ENCODE measurements around the gene DISC1. TPM values are rescaled to one million over a fixed set of nuclear protein-coding genes. Genes with fewer than 3 reads are reported as not detected.

The DISC1 gene
- total RNA-seq, 2 donors from 2014 or later, result 8.0 to 9.4 TPM

GRCh38 chr1:231998791-231999190 is 372.2 kb downstream of the DISC1 start:
- no peak overlapping the region for H3K4me3 ChIP-seq (ENCODE audit: low read length)
- no peaks in the 10 kb centered on the region for H3K36me3 ChIP-seq (ENCODE audit: control insufficient read depth, insufficient read depth, low read length)
- H3K9ac ChIP-seq (ENCODE audit: extremely low read depth, low read length, poor library complexity, severe bottlenecking), result no peak overlapping the region
- no peaks in the 10 kb centered on the region for H3K4me1 ChIP-seq (ENCODE audit: control insufficient read depth, insufficient read depth, low read length)
- H3K27me3 ChIP-seq (ENCODE audit: control insufficient read depth, insufficient read depth, low read length, poor library complexity, severe bottlenecking), result no peaks in the 10 kb centered on the region
- DNase-seq, result no peak
- H3K4me3 Mint-ChIP-seq, result no peak overlapping the region
- no peaks in the 10 kb centered on the region for H3K27me3 Mint-ChIP-seq (ENCODE audit: insufficient read depth)
- no peak overlapping the region for H3K27ac ChIP-seq (ENCODE audit: low read depth, low read length)
- H3K36me3 Mint-ChIP-seq (ENCODE audit: low read depth), result no peaks in the 10 kb centered on the region
- TF ChIP-seq, protein P1, sequence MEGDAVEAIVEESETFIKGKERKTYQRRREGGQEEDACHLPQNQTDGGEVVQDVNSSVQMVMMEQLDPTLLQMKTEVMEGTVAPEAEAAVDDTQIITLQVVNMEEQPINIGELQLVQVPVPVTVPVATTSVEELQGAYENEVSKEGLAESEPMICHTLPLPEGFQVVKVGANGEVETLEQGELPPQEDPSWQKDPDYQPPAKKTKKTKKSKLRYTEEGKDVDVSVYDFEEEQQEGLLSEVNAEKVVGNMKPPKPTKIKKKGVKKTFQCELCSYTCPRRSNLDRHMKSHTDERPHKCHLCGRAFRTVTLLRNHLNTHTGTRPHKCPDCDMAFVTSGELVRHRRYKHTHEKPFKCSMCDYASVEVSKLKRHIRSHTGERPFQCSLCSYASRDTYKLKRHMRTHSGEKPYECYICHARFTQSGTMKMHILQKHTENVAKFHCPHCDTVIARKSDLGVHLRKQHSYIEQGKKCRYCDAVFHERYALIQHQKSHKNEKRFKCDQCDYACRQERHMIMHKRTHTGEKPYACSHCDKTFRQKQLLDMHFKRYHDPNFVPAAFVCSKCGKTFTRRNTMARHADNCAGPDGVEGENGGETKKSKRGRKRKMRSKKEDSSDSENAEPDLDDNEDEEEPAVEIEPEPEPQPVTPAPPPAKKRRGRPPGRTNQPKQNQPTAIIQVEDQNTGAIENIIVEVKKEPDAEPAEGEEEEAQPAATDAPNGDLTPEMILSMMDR (conservative IDR thresholded peaks at IDR 0.05), result no peak
- no peaks in the 10 kb centered on the region for H3K9me3 ChIP-seq (ENCODE audit: control insufficient read depth, low read length)
- H3K27ac Mint-ChIP-seq, result no peak overlapping the region
- no peaks in the 10 kb centered on the region for H3K4me1 Mint-ChIP-seq
- WGBS, 2 experiments (ENCODE audit: insufficient coverage in 1 of 2, insufficient read length in 1 of 2), result no CpG with 5 or more reads among the region's 2 CpGs
- no peaks in the 10 kb centered on the region for H3K9me3 Mint-ChIP-seq

DNA sequence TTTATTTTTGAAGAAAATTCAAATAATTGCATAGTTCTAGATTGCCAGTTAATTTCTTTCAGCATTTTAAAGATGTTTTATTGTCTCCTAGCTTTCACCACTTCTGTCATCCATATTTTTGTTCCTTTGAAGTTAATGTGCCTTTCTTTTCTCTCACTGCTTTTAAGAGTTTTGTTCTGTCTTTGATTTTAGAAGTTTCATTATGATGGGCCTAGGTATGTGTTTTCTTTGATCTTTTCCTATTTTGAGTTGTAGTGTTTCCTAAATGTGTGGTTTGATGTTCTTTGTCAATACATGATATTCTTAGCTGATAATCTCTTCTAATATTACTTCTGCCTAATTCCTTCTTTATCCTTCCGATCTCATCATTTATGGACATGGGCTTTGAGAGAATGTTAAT is 378.7 kb downstream of the DISC1 start:
- H3K4me3 ChIP-seq (ENCODE audit: low read length), result no peak overlapping the region
- no peaks in the 10 kb centered on the region for H3K36me3 ChIP-seq (ENCODE audit: control insufficient read depth, insufficient read depth, low read length)
- no CpG with 5 or more reads among the region's 1 CpG for WGBS, 2 experiments (ENCODE audit: insufficient coverage in 1 of 2, insufficient read length in 1 of 2)
- H3K9me3 ChIP-seq (ENCODE audit: control insufficient read depth, low read length), result no peaks in the 10 kb centered on the region
- no peak overlapping the region for H3K4me3 Mint-ChIP-seq
- peaks cover 6% of the 10 kb centered on the region for H3K4me1 Mint-ChIP-seq
- no peaks in the 10 kb centered on the region for H3K36me3 Mint-ChIP-seq (ENCODE audit: low read depth)
- H3K27me3 ChIP-seq (ENCODE audit: control insufficient read depth, insufficient read depth, low read length, poor library complexity, severe bottlenecking), result no peaks in the 10 kb centered on the region
- H3K4me1 ChIP-seq (ENCODE audit: control insufficient read depth, insufficient read depth, low read length), result no peaks in the 10 kb centered on the region
- H3K27me3 Mint-ChIP-seq (ENCODE audit: insufficient read depth), result no peaks in the 10 kb centered on the region
- H3K9ac ChIP-seq (ENCODE audit: extremely low read depth, low read length, poor library complexity, severe bottlenecking), result no peak overlapping the region
- peaks cover 4% of the 10 kb centered on the region for H3K9me3 Mint-ChIP-seq
- TF ChIP-seq, protein P1 (conservative IDR thresholded peaks at IDR 0.05), result no peak
- H3K27ac ChIP-seq (ENCODE audit: low read depth, low read length), result no peak overlapping the region
- H3K27ac Mint-ChIP-seq, result no peak overlapping the region
- no peak for DNase-seq

- Histone ChIP-seq H3K27ac (ENCODE audit: low read depth, low read length) (no peak overlapping the region), H3K9ac (ENCODE audit: extremely low read depth, low read length, poor library complexity, severe bottlenecking) (no peak overlapping the region), H3K36me3 (ENCODE audit: control insufficient read depth, insufficient read depth, low read length) (no peaks in the 10 kb centered on the region), H3K4me3 (ENCODE audit: low read length) (no peak overlapping the region), H3K4me1 (ENCODE audit: control insufficient read depth, insufficient read depth, low read length) (no peaks in the 10 kb centered on the region), H3K9me3 (ENCODE audit: control insufficient read depth, low read length) (no peaks in the 10 kb centered on the region), H3K27me3 (ENCODE audit: control insufficient read depth, insufficient read depth, low read length, poor library complexity, severe bottlenecking) (no peaks in the 10 kb centered on the region)
- Mint-ChIP-seq H3K27me3 (ENCODE audit: insufficient read depth) (no peaks in the 10 kb centered on the region), H3K9me3 (peaks cover 4% of the 10 kb centered on the region), H3K4me3 (no peak overlapping the region), H3K4me1 (peaks cover 37% of the 10 kb centered on the region), H3K36me3 (ENCODE audit: low read depth) (no peaks in the 10 kb centered on the region), H3K27ac (no peak overlapping the region)
- no peak for DNase-seq
- 88 to 100% methylated on average over 1 of the region's 1 CpG for WGBS, 2 experiments (ENCODE audit: insufficient coverage in 1 of 2, insufficient read length in 1 of 2)
- TF ChIP-seq, protein P1 (conservative IDR thresholded peaks at IDR 0.05), result no peak
Observed at GRCh38 chr1:232009741-232010140, 383.2 kb downstream of the DISC1 start.
